Measurements from ENCODE around the gene FSTL4. TPM values are rescaled to one million over a fixed set of nuclear protein-coding genes. Genes with fewer than 3 reads are reported as not detected.

The FSTL4 gene
- total and polyA plus RNA-seq, 2 of the 13 experiments (the other 11 are each of a cell fraction or from before 2014, with no cell fraction given) = 2.1 to 3.0 TPM

DNA sequence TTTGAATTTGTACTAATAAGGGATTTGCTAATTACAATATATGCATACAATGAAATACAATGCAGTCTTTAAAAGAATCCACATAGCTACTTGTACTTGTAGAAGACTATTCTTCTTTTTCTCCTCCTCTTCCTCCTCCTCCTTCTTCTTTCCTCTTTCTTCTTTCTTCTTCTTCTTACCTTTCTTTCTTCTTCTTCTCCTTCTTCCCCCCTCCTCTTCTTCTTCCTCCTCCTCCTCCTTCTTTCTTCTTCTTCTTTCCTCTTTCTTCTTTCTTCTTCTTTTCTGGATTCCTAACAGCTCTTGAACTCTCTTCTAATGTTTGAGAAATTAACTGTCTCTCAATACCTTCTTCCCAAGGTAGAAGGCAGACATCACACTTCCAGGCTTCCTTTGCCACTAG is 29.3 kb upstream of the FSTL4 start (continued):
- TF ChIP-seq ZNF550 (CRISPR knock-in tag; IDR thresholded peaks at IDR 0.05; ENCODE audit: borderline replicate concordance) = no peak
- no peak for TF ChIP-seq POGZ (CRISPR knock-in tag; IDR thresholded peaks at IDR 0.05)
- no peak for TF ChIP-seq PTBP1 (IDR thresholded peaks at IDR 0.05; ENCODE audit: low read depth, low read length, poor library complexity, severe bottlenecking)

DNA sequence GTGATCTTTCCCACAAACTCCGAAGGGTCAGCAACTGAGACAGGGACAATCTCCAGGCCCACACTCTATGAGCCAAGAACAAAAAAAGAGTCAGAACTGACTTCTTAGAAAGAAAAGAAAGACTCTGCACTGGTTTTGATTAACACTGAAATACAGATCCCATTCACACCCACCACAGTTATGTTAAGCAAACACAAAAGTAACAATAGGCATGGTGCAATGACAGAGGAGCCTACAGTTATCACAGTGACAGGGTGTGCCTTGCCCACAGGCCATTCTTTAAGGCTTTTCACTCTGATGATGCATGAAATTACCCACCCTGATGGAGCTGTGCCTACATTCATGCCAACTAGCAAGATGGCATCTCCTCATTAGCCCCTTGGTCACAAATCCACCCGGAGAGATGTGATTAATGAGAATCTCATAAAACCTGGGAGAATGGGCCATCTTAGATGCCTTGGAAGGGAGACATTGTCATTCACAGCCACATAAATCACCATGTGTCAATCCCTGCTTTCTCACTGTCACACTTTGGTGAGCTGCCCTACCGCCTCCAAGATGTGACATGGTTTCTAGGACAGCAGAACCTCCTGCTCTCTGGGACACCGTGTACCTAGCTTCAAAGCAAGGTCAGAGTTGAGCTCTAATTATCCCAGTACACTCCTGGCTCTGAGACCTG is 27.6 kb upstream of the FSTL4 start:
- no peak overlapping the region for H3K4me2 ChIP-seq (ENCODE audit: low read depth, low read length)
- no TSS peak for BruUV-seq (replicated peaks)
- 0 out of 5 replicates have a peak, but pooled peaks cover 0 to 4% of the 10 kb centered on the region in 2 experiments for H3K27me3 ChIP-seq (ENCODE audit: control insufficient read depth in 1 of 2, insufficient read depth in 2 of 2, low read length in 2 of 2)
- H4K20me1 ChIP-seq (ENCODE audit: insufficient read depth, low read length) = no peaks in the 10 kb centered on the region
- H3K27ac ChIP-seq (ENCODE audit: extremely low read length, insufficient read depth, low read length) = no peak overlapping the region
- no peak for ATAC-seq
- 0% methylated on average over 3 of the region's 4 CpGs for WGBS (ENCODE audit: low lambda C conversion rate)
- CTCF ChIA-PET (ENCODE audit: low intra/inter-chr PET ratio, low total read pairs) = no interaction called here
- no peak for DNase-seq (ENCODE audit: low spot score)
- no peak overlapping the region for H3K4me3 ChIP-seq (replicated peaks in 1 of 3; ENCODE audit: insufficient read depth in 1 of 3, low read depth in 2 of 3, low read length in 3 of 3)
- no peaks in the 10 kb centered on the region for H3K79me2 ChIP-seq (ENCODE audit: insufficient read depth, low read length)
- intact Hi-C loops (cut with micrococcal nuclease; ENCODE audit: unreplicated experiment) (no loop called here), in situ Hi-C loops (cut with HindIII; ENCODE audit: extremely low pct_ligation_motif_present, low pct_unique_long_range_greater_than_20kb) (no loop called here)
- H2AFZ ChIP-seq (ENCODE audit: low read length) = no peak overlapping the region
- H3K4me1 ChIP-seq (ENCODE audit: insufficient read depth, low read length) = no peaks in the 10 kb centered on the region
- POLR2A ChIA-PET = no interaction called here
- FAIRE-seq = no peak
- H3K36me3 ChIP-seq (replicated peaks in 1 of 2; ENCODE audit: control insufficient read depth in 1 of 2, insufficient read depth in 2 of 2, low read length in 2 of 2) = no peaks in the 10 kb centered on the region
- H3K9ac ChIP-seq (ENCODE audit: insufficient read depth, low read depth, low read length) = no peak overlapping the region
- no peaks in the 10 kb centered on the region for H3K9me3 ChIP-seq (ENCODE audit: low read length)
- TF ChIP-seq ZNF143 (CRISPR knock-in tag; IDR thresholded peaks at IDR 0.05) = no peak
- TF ChIP-seq, protein P1, sequence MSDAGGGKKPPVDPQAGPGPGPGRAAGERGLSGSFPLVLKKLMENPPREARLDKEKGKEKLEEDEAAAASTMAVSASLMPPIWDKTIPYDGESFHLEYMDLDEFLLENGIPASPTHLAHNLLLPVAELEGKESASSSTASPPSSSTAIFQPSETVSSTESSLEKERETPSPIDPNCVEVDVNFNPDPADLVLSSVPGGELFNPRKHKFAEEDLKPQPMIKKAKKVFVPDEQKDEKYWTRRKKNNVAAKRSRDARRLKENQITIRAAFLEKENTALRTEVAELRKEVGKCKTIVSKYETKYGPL (CRISPR knock-in tag; IDR thresholded peaks at IDR 0.05) = no peak

DNA sequence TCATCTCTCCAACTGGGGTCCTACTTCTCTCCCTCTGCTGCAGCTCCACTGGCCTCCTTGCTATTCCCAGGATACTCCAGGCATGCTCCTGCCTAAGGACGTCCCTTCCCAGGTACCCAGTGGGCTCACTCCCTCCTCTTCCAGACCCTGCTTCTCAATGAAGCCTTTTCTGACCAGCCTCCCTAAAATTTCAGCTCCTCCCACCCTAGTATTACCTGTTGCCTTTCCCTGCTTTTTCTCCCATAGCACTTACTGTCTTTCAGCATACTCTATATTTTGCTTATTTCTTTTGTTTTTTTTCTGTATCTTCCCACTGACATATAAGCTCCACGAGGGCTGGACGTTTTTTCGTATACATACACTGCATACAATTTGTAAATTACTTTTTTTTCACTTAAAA is 26.1 kb upstream of the FSTL4 start:
- Histone ChIP-seq H3K79me2 (ENCODE audit: insufficient read depth, low read length) (no peaks in the 10 kb centered on the region), H3K9ac (ENCODE audit: insufficient read depth, low read depth, low read length) (no peak overlapping the region), H3K4me1 (ENCODE audit: insufficient read depth, low read length) (no peaks in the 10 kb centered on the region), H3K27me3 (ENCODE audit: control insufficient read depth in 1 of 2, insufficient read depth in 2 of 2, low read length in 2 of 2) (0 out of 5 replicates have a peak, but pooled peaks cover 0 to 4% of the 10 kb centered on the region in 2 experiments), H2AFZ (ENCODE audit: low read length) (no peak overlapping the region), H3K4me2 (ENCODE audit: low read depth, low read length) (no peak overlapping the region), H3K27ac (ENCODE audit: extremely low read length, insufficient read depth, low read length) (no peak overlapping the region), H4K20me1 (ENCODE audit: insufficient read depth, low read length) (no peaks in the 10 kb centered on the region), H3K9me3 (ENCODE audit: low read length) (no peaks in the 10 kb centered on the region), H3K4me3 (replicated peaks in 1 of 3; ENCODE audit: insufficient read depth in 1 of 3, low read depth in 2 of 3, low read length in 3 of 3) (no peak overlapping the region), H3K36me3 (replicated peaks in 1 of 2; ENCODE audit: control insufficient read depth in 1 of 2, insufficient read depth in 2 of 2, low read length in 2 of 2) (no peaks in the 10 kb centered on the region)
- no TSS peak for BruUV-seq (replicated peaks)
- POLR2A ChIA-PET = no interaction called here
- DNase-seq (ENCODE audit: low spot score) (no peak), ATAC-seq (no peak), FAIRE-seq (no peak)
- CTCF ChIA-PET (ENCODE audit: low intra/inter-chr PET ratio, low total read pairs) = no interaction called here
- WGBS (ENCODE audit: low lambda C conversion rate) = under 1% methylated on average over 4 of the region's 4 CpGs
- in situ Hi-C loops (cut with HindIII; ENCODE audit: extremely low pct_ligation_motif_present, low pct_unique_long_range_greater_than_20kb) = no loop called here
- intact Hi-C loops (cut with micrococcal nuclease; ENCODE audit: unreplicated experiment) = no loop called here
- TF ChIP-seq HIVEP1 (CRISPR knock-in tag; IDR thresholded peaks at IDR 0.05) (no peak), ZNF441 (CRISPR knock-in tag; IDR thresholded peaks at IDR 0.05; ENCODE audit: borderline replicate concordance) (no peak), KLF6 (CRISPR knock-in tag; IDR thresholded peaks at IDR 0.05) (no peak), HDAC2 (CRISPR knock-in tag; IDR thresholded peaks at IDR 0.05) (no peak)
- TF ChIP-seq, protein P2, sequence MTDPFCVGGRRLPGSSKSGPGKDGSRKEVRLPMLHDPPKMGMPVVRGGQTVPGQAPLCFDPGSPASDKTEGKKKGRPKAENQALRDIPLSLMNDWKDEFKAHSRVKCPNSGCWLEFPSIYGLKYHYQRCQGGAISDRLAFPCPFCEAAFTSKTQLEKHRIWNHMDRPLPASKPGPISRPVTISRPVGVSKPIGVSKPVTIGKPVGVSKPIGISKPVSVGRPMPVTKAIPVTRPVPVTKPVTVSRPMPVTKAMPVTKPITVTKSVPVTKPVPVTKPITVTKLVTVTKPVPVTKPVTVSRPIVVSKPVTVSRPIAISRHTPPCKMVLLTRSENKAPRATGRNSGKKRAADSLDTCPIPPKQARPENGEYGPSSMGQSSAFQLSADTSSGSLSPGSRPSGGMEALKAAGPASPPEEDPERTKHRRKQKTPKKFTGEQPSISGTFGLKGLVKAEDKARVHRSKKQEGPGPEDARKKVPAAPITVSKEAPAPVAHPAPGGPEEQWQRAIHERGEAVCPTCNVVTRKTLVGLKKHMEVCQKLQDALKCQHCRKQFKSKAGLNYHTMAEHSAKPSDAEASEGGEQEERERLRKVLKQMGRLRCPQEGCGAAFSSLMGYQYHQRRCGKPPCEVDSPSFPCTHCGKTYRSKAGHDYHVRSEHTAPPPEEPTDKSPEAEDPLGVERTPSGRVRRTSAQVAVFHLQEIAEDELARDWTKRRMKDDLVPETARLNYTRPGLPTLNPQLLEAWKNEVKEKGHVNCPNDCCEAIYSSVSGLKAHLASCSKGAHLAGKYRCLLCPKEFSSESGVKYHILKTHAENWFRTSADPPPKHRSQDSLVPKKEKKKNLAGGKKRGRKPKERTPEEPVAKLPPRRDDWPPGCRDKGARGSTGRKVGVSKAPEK (CRISPR knock-in tag; IDR thresholded peaks at IDR 0.05; ENCODE audit: borderline replicate concordance) = no peak
- TF ChIP-seq, protein P3, sequence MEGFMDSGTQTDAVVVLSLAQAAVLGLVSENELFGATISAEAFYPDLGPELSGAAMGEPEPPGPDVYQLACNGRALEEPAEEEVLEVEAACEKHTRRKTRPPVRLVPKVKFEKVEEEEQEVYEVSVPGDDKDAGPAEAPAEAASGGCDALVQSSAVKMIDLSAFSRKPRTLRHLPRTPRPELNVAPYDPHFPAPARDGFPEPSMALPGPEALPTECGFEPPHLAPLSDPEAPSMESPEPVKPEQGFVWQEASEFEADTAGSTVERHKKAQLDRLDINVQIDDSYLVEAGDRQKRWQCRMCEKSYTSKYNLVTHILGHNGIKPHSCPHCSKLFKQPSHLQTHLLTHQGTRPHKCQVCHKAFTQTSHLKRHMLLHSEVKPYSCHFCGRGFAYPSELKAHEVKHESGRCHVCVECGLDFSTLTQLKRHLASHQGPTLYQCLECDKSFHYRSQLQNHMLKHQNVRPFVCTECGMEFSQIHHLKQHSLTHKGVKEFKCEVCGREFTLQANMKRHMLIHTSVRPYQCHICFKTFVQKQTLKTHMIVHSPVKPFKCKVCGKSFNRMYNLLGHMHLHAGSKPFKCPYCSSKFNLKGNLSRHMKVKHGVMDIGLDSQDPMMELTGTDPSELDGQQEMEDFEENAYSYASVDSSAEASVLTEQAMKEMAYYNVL (CRISPR knock-in tag; IDR thresholded peaks at IDR 0.05; ENCODE audit: borderline replicate concordance) = no peak

Data from HepG2 (cell line).